Neural cell (in vitro differentiated cells): ENCODE results near the gene SLC41A3.

Source experiments
- CTCF ChIP-seq: fragments of 450-650 bp; IDR thresholded peaks from 2 replicates; pipeline ENCODE4 v1.5.1; 2014; ENCODE audit warnings: antibody characterized with exemption, mild to moderate bottlenecking, moderate library complexity; ENCODE audit not compliant: poor library complexity, severe bottlenecking
- EP300 ChIP-seq: fragments of 450-650 bp; conservative IDR thresholded peaks from 2 replicates; pipeline ENCODE4 v1.6.1; 2014; ENCODE audit warnings: antibody characterized with exemption, mild to moderate bottlenecking, moderate library complexity; ENCODE audit not compliant: poor library complexity, severe bottlenecking
- EZH2 ChIP-seq: fragments of 200-600, 300-800 bp; shearing (Covaris generic), sonication (generic); IDR thresholded peaks from 2 replicates; pipeline ENCODE4 v1.6.1; 2014; ENCODE audit warnings: antibody characterized with exemption, low read length, borderline replicate concordance, mild to moderate bottlenecking; ENCODE audit not compliant: insufficient read depth, poor library complexity, severe bottlenecking
- POLR2AphosphoS5 ChIP-seq: IDR thresholded peaks from 2 replicates; pipeline ENCODE4 v1.6.1; 2012
- REST ChIP-seq: IDR thresholded peaks from 2 replicates; pipeline ENCODE4 v1.6.1; 2012; ENCODE audit warnings: borderline replicate concordance
- TAF1 ChIP-seq: IDR thresholded peaks from 2 replicates; pipeline ENCODE4 v1.6.1; 2012; ENCODE audit warnings: low read depth

GRCh38 chr3:126063358-126063965 is 20.5 kb downstream of the SLC41A3 start:
- TF ChIP-seq CTCF = no peak
- TF ChIP-seq REST = no peak
- TF ChIP-seq TAF1 = no peak
- TF ChIP-seq POLR2AphosphoS5 = no peak
- no peak for TF ChIP-seq EP300
- no peak for TF ChIP-seq EZH2
